Small intestine (tissue), 7 donors: ENCODE data around the gene FBXO7. TPM values are rescaled to one million over a fixed set of nuclear protein-coding genes. Genes with fewer than 3 reads are reported as not detected.
A peak's percentile ranks its signal among the peaks of the same experiment; 100 is the strongest.
"Not testable (repeated sequence)": the region's sequence is repeated elsewhere in the genome, so short reads cannot be mapped to it uniquely, and the experiment has no call there.

Experiments used
- DNase-seq, 2 donors: peaks; one replicate each; pipeline versions ENCODE4 v3.0.0 to v3.0.0-alpha.2; 2013
- FAIRE-seq: peaks from 2 replicates; lab custom pipeline; 2012; peaks lifted over from hg19 to GRCh38; lab: Jason Lieb, UNC
- H3K27ac ChIP-seq, 3 donors: one replicate each; pipeline ENCODE4 v1.5.1; 2013; ENCODE audit warnings: low read length in 2 of 3, mild to moderate bottlenecking in 2 of 3, control low read depth in 1 of 3, inconsistent platforms in 1 of 3, low read depth in 1 of 3, moderate library complexity in 1 of 3
- H3K27me3 ChIP-seq, 3 donors: one replicate each; pipeline ENCODE4 v1.6.1; 2013; ENCODE audit warnings: low read length in 3 of 3, inconsistent platforms in 1 of 3; ENCODE audit not compliant: control insufficient read depth in 3 of 3, insufficient read depth in 3 of 3
- H3K36me3 ChIP-seq, 3 donors: one replicate each; pipeline ENCODE4 v1.6.1; 2013; ENCODE audit warnings: low read length in 3 of 3, inconsistent platforms in 1 of 3, low read depth in 1 of 3, mild to moderate bottlenecking in 1 of 3, moderate library complexity in 1 of 3; ENCODE audit not compliant: control insufficient read depth in 3 of 3, insufficient read depth in 2 of 3
- H3K4me1 ChIP-seq, 3 donors: one replicate each; pipeline ENCODE4 v1.6.1; 2013; ENCODE audit warnings: low read length in 2 of 3, inconsistent platforms in 1 of 3, low read depth in 1 of 3, mild to moderate bottlenecking in 1 of 3, moderate library complexity in 1 of 3; ENCODE audit not compliant: control insufficient read depth in 3 of 3, insufficient read depth in 2 of 3
- H3K4me3 ChIP-seq, 3 donors: one replicate each; pipeline ENCODE4 v1.5.1; 2013; ENCODE audit warnings: low read length in 3 of 3, control low read depth in 1 of 3, inconsistent platforms in 1 of 3, low read depth in 1 of 3, mild to moderate bottlenecking in 1 of 3, moderate library complexity in 1 of 3
- H3K9me3 ChIP-seq, 2 donors: one replicate each; pipeline ENCODE4 v1.6.1; 2013; ENCODE audit warnings: low read depth in 1 of 2, low read length in 1 of 2; ENCODE audit not compliant: control insufficient read depth in 2 of 2, insufficient read depth in 1 of 2
- whole genome bisulfite sequencing, 3 donors: extraction: QIAGEN DNeasy Blood & Tissue Kit; methylation state at CpG; one replicate each; pipeline ENCODE4 v1.1.7; 2013; 5-methylcytosine and 5-hydroxymethylcytosine counted together
- polyA plus RNA-seq, 4 donors: library from polyadenylated mRNA; stranded (reverse) in 3 of 4; unstranded in 1 of 4; fragments of 200-250 nt in 3 of 4; fragments of 120-200 nt in 1 of 4; gene quantifications; one replicate each; pipeline versions ENCODE4 v1.2.1 to v1.2.3, GENCODE V29; 2013
- donor health status: healthy with polysubstance abuse.
- donor health status: control.
- donor health status: control.
- donor health status: Bipolar disorder and iron deficiency.
- donor health status: healthy.

FBXO7 gene
- polyA plus RNA-seq, 4 donors, result 61.6 to 100 (median 84.8) TPM

DNA sequence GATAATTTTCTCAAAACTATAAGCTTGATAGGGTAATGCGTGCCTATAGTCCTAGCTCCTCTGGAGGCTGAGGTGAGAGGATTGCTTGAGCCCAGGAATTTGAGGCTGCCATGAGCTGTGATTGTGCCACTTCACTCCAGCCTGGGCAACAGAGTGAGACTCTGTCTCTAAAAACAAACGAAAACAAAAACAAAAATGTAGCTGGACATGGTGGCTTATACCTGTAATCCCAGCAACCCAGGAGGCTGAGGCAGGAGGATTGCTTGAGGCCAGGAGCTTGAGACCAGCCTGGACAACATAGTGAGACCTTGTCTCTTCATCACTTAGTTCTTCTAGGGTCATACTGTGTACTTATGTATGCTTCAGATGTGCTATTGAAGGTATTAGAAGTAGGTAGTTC is 3.9 kb downstream of the FBXO7 start:
- H3K4me3 ChIP-seq, FAIRE-seq: not testable (repeated sequence)
- 91 to 96% (median 93%) methylated on average over 2 of the region's 2 CpGs for WGBS, 3 donors

DNA sequence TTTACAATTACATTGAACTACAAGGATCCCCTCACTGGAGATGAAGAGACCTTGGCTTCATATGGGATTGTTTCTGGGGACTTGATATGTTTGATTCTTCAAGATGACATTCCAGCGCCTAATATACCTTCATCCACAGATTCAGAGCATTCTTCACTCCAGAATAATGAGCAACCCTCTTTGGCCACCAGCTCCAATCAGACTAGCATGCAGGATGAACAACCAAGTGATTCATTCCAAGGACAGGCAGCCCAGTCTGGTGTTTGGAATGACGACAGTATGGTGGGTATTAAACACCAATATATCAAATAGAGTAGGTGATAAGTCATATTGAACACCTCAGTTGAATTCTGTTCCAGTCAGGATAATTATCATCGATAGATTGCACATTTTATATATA is 4.4 kb downstream of the FBXO7 start:
- Histone ChIP-seq H3K27ac (no peak overlapping the region), H3K4me3 (no peak overlapping the region), H3K9me3 (no peaks in the 10 kb centered on the region), H3K27me3 (no peaks in the 10 kb centered on the region), H3K36me3 (peaks cover 0 to 7% (median 5%) of the 10 kb centered on the region in 3 donors), H3K4me1 (peaks cover 0 to 7% (median 1%) of the 10 kb centered on the region in 3 donors)
- DNase-seq (no peak), FAIRE-seq (no peak)
- WGBS, 3 donors, result 92 to 95% (median 93%) methylated on average over 3 of the region's 3 CpGs

More for the DNA sequence above, 3.9 kb downstream of the FBXO7 start:
- H3K36me3 ChIP-seq, H3K27ac ChIP-seq, H3K4me1 ChIP-seq, H3K27me3 ChIP-seq, DNase-seq, H3K9me3 ChIP-seq: not testable (repeated sequence)

DNA sequence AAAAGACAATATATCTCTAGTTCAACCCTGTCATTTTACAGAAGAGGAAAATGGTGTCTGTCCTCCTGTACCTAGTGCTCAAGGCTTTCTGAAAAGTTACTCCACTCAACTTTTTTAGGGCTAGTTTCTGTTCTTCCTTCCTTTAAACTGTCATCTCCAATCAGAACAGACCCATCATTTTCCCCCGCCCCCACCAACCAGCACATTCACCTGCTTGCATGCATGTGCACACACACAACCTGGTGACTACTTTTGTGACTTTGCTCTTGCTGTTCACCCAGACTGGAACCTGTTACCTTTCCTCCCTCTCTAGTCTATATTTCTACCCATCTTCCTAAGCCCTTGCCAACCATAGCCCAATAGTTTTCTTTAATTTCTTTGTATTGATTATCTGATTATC is 5.6 kb downstream of the FBXO7 start:
- Histone ChIP-seq H3K4me1 (peaks cover 0 to 7% (median 0%) of the 10 kb centered on the region in 3 donors), H3K9me3 (no peaks in the 10 kb centered on the region), H3K36me3 (peaks cover 4 to 12% (median 7%) of the 10 kb centered on the region in 3 donors), H3K4me3 (no peak overlapping the region), H3K27ac (no peak overlapping the region), H3K27me3 (no peaks in the 10 kb centered on the region)
- DNase-seq (no peak), FAIRE-seq (no peak)
- 91 to 95% (median 95%) methylated on average over 1 of the region's 1 CpG for WGBS, 3 donors

DNA sequence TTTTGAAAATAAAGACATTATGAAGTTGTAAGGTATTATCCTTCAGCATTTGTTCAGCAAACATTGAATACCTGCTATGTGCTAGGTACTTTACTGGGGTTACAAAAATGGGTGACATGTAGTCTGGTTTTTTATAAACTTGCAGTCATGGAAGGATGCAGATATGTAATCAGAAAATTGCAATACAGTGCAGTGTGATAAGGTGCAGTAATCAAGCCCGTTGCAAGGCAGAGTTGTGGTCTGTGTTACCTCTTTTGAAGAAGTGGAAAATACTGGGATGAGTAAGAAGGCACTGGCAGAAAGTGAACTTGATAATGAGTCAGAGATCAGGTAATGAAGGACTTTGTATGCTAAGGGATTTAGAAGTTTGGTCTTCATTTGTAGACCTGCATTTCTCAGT is 8.1 kb downstream of the FBXO7 start:
- WGBS, 3 donors, result 6 to 40% (median 13%) methylated on average over 1 of the region's 1 CpG
- no peak for FAIRE-seq

DNA sequence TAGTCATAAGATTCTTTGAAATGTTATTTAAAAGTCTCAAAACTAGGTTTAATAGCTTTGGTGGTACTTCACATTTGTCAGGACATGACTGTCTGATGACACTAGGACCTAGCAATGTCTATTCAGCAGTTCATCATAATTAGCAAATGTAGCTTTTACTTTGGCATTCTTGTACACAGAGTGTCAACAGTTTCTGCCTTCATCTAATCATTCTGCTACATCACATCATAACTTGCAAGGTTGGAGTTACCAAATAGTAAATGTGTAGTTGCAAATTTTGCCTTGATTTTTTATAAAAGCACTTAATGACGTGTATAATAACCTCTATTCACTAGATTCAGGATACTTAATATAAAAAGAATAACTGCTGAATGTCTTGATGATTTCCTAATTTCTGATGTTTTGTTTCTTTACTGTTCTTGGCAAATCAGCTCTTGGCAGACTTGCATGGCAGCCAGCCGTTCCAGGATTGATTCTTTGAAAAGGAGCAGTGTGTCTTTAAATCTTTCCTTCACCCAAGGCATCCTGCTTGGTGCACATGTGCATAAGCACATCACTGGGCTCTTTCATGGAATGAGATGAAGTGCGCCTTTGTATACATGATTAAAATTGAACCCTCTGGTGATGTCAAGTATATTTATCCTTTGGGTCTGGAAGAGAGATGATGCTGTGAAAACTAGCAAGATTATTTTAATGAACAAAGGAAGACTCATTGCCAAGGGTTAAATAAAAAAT is 12.2 kb downstream of the FBXO7 start:
- 58 to 77% (median 72%) methylated on average over 3 of the region's 3 CpGs for WGBS, 3 donors
- Histone ChIP-seq H3K36me3 (peaks cover 10 to 23% (median 11%) of the 10 kb centered on the region in 3 donors), H3K27ac (no peak overlapping the region), H3K4me3 (no peak overlapping the region), H3K9me3 (no peaks in the 10 kb centered on the region), H3K4me1 (no peaks in the 10 kb centered on the region), H3K27me3 (no peaks in the 10 kb centered on the region)
- DNase-seq, result no peak
- no peak for FAIRE-seq

More for the DNA sequence above, 8.1 kb downstream of the FBXO7 start:
- Histone ChIP-seq H3K4me3 (no peak overlapping the region), H3K36me3 (peaks cover 6 to 15% (median 13%) of the 10 kb centered on the region in 3 donors), H3K4me1 (peaks cover 0 to 6% (median 0%) of the 10 kb centered on the region in 3 donors), H3K27ac (no peak overlapping the region), H3K27me3 (no peaks in the 10 kb centered on the region), H3K9me3 (no peaks in the 10 kb centered on the region)
- peak in 1 of 2 donors; percentile 57 for DNase-seq

DNA sequence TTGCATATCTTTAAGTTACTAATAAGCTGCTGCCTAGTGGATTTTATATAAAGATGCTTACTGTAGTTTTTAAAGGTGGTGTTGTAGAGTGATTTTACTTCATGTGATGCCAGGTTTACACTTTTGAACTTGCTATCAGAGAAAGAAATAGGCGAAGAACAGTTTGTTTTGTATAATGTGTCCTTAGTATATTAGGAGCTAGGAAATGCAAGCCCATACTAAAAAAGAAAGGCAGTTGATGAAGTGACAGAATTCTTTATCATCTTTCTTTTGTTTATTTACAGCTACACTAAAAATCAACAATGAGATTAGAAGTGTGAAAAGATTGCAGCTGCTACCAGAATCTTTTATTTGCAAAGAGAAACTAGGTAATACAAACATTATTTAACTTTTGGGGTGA is 12.8 kb downstream of the FBXO7 start:
- WGBS, 3 donors, result 94 to 100% (median 96%) methylated on average over 1 of the region's 1 CpG
- Histone ChIP-seq H3K4me3 (no peak overlapping the region), H3K9me3 (no peaks in the 10 kb centered on the region), H3K27ac (no peak overlapping the region), H3K27me3 (no peaks in the 10 kb centered on the region), H3K4me1 (no peaks in the 10 kb centered on the region), H3K36me3 (peaks cover 10 to 24% (median 11%) of the 10 kb centered on the region in 3 donors)
- FAIRE-seq, result no peak
- no peak for DNase-seq

DNA sequence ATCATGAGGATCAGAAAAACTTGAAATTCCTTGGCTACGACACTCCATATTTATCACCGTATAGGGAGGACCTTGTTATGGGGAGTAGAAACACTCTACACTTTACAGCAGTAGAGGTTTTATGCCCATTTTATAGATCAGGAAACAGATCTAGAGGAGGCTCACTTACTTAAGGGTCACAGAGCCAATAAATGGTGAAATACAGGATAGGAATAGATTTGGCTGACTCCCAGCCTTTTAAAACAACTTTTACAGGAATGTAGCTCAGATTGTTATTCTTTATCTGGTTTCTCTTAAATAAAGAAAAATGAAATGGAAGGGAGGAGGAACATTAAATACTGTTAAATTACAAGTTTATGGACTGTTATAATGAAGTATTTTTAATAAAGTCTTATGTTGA is 14.8 kb downstream of the FBXO7 start:
- Histone ChIP-seq H3K27ac (no peak overlapping the region), H3K4me1 (no peaks in the 10 kb centered on the region), H3K27me3 (no peaks in the 10 kb centered on the region), H3K36me3 (peaks cover 14 to 26% (median 19%) of the 10 kb centered on the region in 3 donors), H3K4me3 (no peak overlapping the region), H3K9me3 (no peaks in the 10 kb centered on the region)
- WGBS, 3 donors, result 93 to 96% (median 96%) methylated on average over 2 of the region's 2 CpGs
- FAIRE-seq (no peak), DNase-seq (no peak)

DNA sequence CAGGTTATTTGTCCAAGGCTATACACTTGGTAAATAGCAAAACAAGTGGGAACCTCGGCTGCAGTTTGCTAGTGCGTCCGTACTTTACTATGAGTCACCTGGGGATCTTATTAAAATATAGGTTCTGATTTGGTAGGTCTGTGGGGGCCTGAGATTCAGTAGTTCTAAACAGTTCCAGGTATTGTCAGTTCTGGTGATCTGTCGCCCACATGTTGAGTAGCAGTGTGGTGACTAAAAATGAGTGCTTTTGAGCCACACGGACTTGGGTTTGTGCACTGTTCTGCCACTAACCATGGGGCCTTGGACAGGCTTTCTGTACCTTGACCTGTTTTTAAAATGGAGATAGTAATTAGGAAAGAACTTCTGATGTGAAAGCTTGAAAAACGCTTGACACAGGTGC is 15.7 kb downstream of the FBXO7 start:
- WGBS, 3 donors, result 85 to 91% (median 88%) methylated on average over 6 of the region's 6 CpGs
- Histone ChIP-seq H3K4me3 (no peak overlapping the region), H3K4me1 (no peaks in the 10 kb centered on the region), H3K36me3 (peaks cover 12 to 27% (median 18%) of the 10 kb centered on the region in 3 donors), H3K27me3 (no peaks in the 10 kb centered on the region), H3K27ac (no peak overlapping the region), H3K9me3 (no peaks in the 10 kb centered on the region)
- DNase-seq, result no peak
- no peak for FAIRE-seq
